HepG2 (cell line): ENCODE measurements around the gene SCGB1D2.

Experiments used
- HIVEP1 ChIP-seq: sonication (generic); formaldehyde crosslinking; IDR thresholded peaks from 2 replicates; pipeline ENCODE4 v1.4.0; 2020; ENCODE audit warnings: mild to moderate bottlenecking, missing genetic modification reagents
- HOXA7 ChIP-seq: sonication (generic); formaldehyde crosslinking; IDR thresholded peaks from 2 replicates; pipeline ENCODE4 v1.8.1; 2022; ENCODE audit warnings: mild to moderate bottlenecking, missing genetic modification reagents, moderate library complexity
- MAX ChIP-seq: IDR thresholded peaks from 2 replicates; pipeline ENCODE4 v1.6.1; 2012; ENCODE audit warnings: inconsistent platforms
- MBNL3 ChIP-seq: fragments of 250-450 bp; sonication (Bioruptor Pico); conservative IDR thresholded peaks from 2 replicates; pipeline ENCODE4 v1.8.0; 2022; ENCODE audit warnings: mild to moderate bottlenecking, inconsistent platforms
- MXI1 ChIP-seq: IDR thresholded peaks from 3 replicates; pipeline ENCODE4 v1.6.1; 2012; ENCODE audit warnings: low read depth, low read length, inconsistent platforms, borderline replicate concordance
- SUZ12 ChIP-seq: fragments of 150-350 bp; IDR thresholded peaks from 2 replicates; pipeline ENCODE4 v1.6.1; 2014; ENCODE audit warnings: low read depth, low read length
- TFAP4 ChIP-seq: sonication (generic); IDR thresholded peaks from 2 replicates; pipeline ENCODE4 v1.6.1; 2016; ENCODE audit warnings: low read depth, borderline replicate concordance
- ZFP36 ChIP-seq: fragments of 150-350 bp; IDR thresholded peaks from 2 replicates; pipeline ENCODE4 v1.6.1; 2018; ENCODE audit warnings: borderline replicate concordance, low read length, low read depth; ENCODE audit not compliant: partially characterized antibody
- ZNF292 ChIP-seq: sonication (generic); formaldehyde crosslinking; IDR thresholded peaks from 2 replicates; pipeline ENCODE4 v1.8.1; 2022; ENCODE audit warnings: mild to moderate bottlenecking, low read depth, missing genetic modification reagents, borderline replicate concordance
- ZNF432 ChIP-seq: sonication (generic); formaldehyde crosslinking; IDR thresholded peaks from 2 replicates; pipeline ENCODE4 v1.5.0; 2020; ENCODE audit warnings: missing genetic modification reagents, mild to moderate bottlenecking, borderline replicate concordance
- ZNF878 ChIP-seq: sonication (generic); formaldehyde crosslinking; IDR thresholded peaks from 2 replicates; pipeline ENCODE4 v1.8.1; 2023; ENCODE audit warnings: mild to moderate bottlenecking, missing genetic modification reagents, moderate library complexity
- TF ChIP-seq, protein P1 (sequence below): sonication (generic); formaldehyde crosslinking; IDR thresholded peaks from 2 replicates; pipeline ENCODE4 v1.5.0; 2020; ENCODE audit warnings: missing genetic modification reagents
- TF ChIP-seq, protein P2 (sequence below): sonication (generic); formaldehyde crosslinking; IDR thresholded peaks from 2 replicates; pipeline ENCODE4 v1.5.0; 2020; ENCODE audit warnings: mild to moderate bottlenecking, missing genetic modification reagents, moderate library complexity
- TF ChIP-seq, protein P3 (sequence below): sonication (generic); formaldehyde crosslinking; IDR thresholded peaks from 2 replicates; pipeline ENCODE4 v1.5.1; 2020; ENCODE audit warnings: mild to moderate bottlenecking, missing genetic modification reagents, borderline replicate concordance

DNA sequence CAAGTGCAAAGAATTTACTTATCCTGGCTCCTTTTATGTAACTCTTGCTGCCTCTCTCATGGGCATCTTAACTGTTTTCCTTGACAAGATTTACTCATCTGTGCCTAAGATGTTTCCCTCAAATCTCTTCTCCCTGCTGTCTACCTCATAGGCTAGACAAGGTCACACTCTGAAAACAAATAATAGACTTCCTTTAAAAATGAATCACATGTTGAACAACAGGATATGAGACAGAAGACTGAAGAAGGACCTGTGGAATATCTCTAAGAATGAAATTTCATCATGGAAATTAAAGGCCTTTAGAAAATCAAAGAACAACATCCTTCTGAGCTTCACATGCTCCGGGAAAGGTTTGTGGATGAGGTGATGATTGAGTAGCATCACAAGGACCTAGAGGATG, 22.0 kb downstream of the SCGB1D2 start:
- no peak for TF ChIP-seq MXI1
- TF ChIP-seq MBNL3: no peak
- no peak for TF ChIP-seq ZNF292
- no peak for TF ChIP-seq ZNF432
- TF ChIP-seq, protein P1, sequence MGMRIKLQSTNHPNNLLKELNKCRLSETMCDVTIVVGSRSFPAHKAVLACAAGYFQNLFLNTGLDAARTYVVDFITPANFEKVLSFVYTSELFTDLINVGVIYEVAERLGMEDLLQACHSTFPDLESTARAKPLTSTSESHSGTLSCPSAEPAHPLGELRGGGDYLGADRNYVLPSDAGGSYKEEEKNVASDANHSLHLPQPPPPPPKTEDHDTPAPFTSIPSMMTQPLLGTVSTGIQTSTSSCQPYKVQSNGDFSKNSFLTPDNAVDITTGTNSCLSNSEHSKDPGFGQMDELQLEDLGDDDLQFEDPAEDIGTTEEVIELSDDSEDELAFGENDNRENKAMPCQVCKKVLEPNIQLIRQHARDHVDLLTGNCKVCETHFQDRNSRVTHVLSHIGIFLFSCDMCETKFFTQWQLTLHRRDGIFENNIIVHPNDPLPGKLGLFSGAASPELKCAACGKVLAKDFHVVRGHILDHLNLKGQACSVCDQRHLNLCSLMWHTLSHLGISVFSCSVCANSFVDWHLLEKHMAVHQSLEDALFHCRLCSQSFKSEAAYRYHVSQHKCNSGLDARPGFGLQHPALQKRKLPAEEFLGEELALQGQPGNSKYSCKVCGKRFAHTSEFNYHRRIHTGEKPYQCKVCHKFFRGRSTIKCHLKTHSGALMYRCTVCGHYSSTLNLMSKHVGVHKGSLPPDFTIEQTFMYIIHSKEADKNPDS: no peak
- no peak for TF ChIP-seq ZFP36
- TF ChIP-seq TFAP4: no peak
- no peak for TF ChIP-seq HOXA7
- TF ChIP-seq, protein P2, sequence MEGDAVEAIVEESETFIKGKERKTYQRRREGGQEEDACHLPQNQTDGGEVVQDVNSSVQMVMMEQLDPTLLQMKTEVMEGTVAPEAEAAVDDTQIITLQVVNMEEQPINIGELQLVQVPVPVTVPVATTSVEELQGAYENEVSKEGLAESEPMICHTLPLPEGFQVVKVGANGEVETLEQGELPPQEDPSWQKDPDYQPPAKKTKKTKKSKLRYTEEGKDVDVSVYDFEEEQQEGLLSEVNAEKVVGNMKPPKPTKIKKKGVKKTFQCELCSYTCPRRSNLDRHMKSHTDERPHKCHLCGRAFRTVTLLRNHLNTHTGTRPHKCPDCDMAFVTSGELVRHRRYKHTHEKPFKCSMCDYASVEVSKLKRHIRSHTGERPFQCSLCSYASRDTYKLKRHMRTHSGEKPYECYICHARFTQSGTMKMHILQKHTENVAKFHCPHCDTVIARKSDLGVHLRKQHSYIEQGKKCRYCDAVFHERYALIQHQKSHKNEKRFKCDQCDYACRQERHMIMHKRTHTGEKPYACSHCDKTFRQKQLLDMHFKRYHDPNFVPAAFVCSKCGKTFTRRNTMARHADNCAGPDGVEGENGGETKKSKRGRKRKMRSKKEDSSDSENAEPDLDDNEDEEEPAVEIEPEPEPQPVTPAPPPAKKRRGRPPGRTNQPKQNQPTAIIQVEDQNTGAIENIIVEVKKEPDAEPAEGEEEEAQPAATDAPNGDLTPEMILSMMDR (CRISPR knock-in tag): no peak
- no peak for TF ChIP-seq MAX
- TF ChIP-seq, protein P3, sequence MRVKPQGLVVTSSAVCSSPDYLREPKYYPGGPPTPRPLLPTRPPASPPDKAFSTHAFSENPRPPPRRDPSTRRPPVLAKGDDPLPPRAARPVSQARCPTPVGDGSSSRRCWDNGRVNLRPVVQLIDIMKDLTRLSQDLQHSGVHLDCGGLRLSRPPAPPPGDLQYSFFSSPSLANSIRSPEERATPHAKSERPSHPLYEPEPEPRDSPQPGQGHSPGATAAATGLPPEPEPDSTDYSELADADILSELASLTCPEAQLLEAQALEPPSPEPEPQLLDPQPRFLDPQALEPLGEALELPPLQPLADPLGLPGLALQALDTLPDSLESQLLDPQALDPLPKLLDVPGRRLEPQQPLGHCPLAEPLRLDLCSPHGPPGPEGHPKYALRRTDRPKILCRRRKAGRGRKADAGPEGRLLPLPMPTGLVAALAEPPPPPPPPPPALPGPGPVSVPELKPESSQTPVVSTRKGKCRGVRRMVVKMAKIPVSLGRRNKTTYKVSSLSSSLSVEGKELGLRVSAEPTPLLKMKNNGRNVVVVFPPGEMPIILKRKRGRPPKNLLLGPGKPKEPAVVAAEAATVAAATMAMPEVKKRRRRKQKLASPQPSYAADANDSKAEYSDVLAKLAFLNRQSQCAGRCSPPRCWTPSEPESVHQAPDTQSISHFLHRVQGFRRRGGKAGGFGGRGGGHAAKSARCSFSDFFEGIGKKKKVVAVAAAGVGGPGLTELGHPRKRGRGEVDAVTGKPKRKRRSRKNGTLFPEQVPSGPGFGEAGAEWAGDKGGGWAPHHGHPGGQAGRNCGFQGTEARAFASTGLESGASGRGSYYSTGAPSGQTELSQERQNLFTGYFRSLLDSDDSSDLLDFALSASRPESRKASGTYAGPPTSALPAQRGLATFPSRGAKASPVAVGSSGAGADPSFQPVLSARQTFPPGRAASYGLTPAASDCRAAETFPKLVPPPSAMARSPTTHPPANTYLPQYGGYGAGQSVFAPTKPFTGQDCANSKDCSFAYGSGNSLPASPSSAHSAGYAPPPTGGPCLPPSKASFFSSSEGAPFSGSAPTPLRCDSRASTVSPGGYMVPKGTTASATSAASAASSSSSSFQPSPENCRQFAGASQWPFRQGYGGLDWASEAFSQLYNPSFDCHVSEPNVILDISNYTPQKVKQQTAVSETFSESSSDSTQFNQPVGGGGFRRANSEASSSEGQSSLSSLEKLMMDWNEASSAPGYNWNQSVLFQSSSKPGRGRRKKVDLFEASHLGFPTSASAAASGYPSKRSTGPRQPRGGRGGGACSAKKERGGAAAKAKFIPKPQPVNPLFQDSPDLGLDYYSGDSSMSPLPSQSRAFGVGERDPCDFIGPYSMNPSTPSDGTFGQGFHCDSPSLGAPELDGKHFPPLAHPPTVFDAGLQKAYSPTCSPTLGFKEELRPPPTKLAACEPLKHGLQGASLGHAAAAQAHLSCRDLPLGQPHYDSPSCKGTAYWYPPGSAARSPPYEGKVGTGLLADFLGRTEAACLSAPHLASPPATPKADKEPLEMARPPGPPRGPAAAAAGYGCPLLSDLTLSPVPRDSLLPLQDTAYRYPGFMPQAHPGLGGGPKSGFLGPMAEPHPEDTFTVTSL: no peak
- no peak for TF ChIP-seq SUZ12
- no peak for TF ChIP-seq ZNF878 (CRISPR knock-in tag)
- no peak for TF ChIP-seq HIVEP1 (CRISPR knock-in tag)
